GM21367 (cell line): ENCODE results near the gene RXFP4.
"Not testable (repeated sequence)": the region's sequence is repeated elsewhere in the genome, so short reads cannot be mapped to it uniquely, and the experiment has no call there.

ENCODE experiments used
- ATAC-seq: cut with Tn5 transposase; IDR thresholded peaks from one replicate; pipeline ENCODE4 v1.9.1; 2021; ENCODE audit not compliant: unreplicated experiment

RXFP4 gene

GRCh38 chr1:155930725-155931124 is 10.7 kb upstream of the RXFP4 start:
- not testable (repeated sequence) for ATAC-seq

- no peak for ATAC-seq
Measured at GRCh38 chr1:155931332-155932038, 10.0 kb upstream of the RXFP4 start.

GRCh38 chr1:155932081-155932480 is 9.4 kb upstream of the RXFP4 start:
- no peak for ATAC-seq

- ATAC-seq = no peak
Measured at GRCh38 chr1:155932487-155932886, 9.0 kb upstream of the RXFP4 start.

- ATAC-seq = no peak
Measured at GRCh38 chr1:155933591-155934096, 7.8 kb upstream of the RXFP4 start.

- ATAC-seq = peak; percentile 81
Measured at GRCh38 chr1:155934097-155934935, 7.1 kb upstream of the RXFP4 start, which contains the start of gene KHDC4. Gene KHDC4, minus strand, starts transcription at chr1:155934413. Its CDS starts 40 bp downstream, at chr1:155934373.

- ATAC-seq = no peak
Measured at GRCh38 chr1:155934936-155935590, 6.4 kb upstream of the RXFP4 start.

GRCh38 chr1:155938220-155938627 is 3.2 kb upstream of the RXFP4 start:
- no peak for ATAC-seq

- ATAC-seq = no peak
Measured at GRCh38 chr1:155940482-155940992, 901 bp upstream of the RXFP4 start.

GRCh38 chr1:155941845-155942531 is 550 bp downstream of the RXFP4 start:
- no peak for ATAC-seq

- ATAC-seq = no peak
Measured at GRCh38 chr1:155942578-155943141, 1.2 kb downstream of the RXFP4 start.

- no peak for ATAC-seq
Measured at GRCh38 chr1:155944444-155944799, 3.0 kb downstream of the RXFP4 start.

GRCh38 chr1:155946633-155947219 is 5.3 kb downstream of the RXFP4 start:
- ATAC-seq = peak; percentile 12

GRCh38 chr1:155947292-155947691 is 5.9 kb downstream of the RXFP4 start:
- no peak for ATAC-seq

- ATAC-seq = no peak
Measured at GRCh38 chr1:155947741-155948140, 6.3 kb downstream of the RXFP4 start.

- no peak for ATAC-seq
Measured at GRCh38 chr1:155950829-155951228, 9.4 kb downstream of the RXFP4 start.

- ATAC-seq = no peak
Measured at GRCh38 chr1:155951753-155952504, 10.5 kb downstream of the RXFP4 start.

GRCh38 chr1:155952505-155952890 is 11.1 kb downstream of the RXFP4 start:
- ATAC-seq = no peak

- ATAC-seq = no peak
Measured at GRCh38 chr1:155954645-155955044, 13.2 kb downstream of the RXFP4 start.
